NCI-H82 treated with DMSO at 0.1 percent for 48 hours (cell line): ENCODE results near the gene MRNIP.
"Not testable (repeated sequence)": the region's sequence is repeated elsewhere in the genome, so short reads cannot be mapped to it uniquely, and the experiment has no call there.

ENCODE experiments used
- DNase-seq: peaks from one replicate; lab custom pipeline; 2025; ENCODE audit not compliant: unreplicated experiment; lab: John Stamatoyannopoulos, UW

The MRNIP gene

GRCh38 chr5:179872055-179872827, 13.6 kb upstream of the MRNIP start:
- DNase-seq, result no peak

DNA sequence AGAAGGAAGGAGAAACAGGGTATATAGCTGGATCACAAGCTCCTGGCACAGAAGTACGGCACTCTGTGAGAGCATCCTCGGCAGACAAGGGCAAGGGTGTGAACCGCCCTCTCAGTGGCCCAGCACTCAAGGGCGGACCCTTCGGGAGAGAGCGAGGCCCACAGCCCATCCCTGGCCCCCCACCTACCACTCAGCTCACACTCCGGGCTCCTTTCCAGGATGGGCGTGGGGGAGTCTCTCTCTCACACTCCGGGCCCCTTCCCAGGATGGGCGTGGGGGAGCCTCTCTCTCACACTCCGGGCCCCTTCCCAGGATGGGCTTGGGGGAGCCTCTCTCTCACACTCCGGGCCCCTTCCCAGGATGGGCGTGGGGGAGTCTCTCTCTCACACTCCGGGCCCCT, 12.9 kb upstream of the MRNIP start:
- DNase-seq, result not testable (repeated sequence)

DNA sequence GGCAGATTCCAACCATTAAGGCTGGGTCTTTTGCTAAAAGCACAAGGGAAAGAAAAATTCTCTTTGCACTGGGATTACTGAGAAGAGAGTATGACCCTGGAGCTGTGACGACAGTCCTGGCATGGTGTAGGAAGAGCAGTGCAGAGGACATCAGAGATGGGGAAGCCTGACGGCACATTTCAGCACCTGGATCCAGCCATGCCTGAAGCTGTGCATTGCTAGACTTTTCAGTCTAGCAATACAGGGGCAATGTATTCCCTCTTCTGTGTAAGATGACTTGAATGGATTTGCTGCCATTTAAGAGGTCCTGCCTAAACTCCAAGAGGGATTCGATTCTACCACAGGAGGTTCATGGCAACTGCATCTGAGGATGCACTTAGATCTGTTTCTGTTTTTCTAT, 12.3 kb upstream of the MRNIP start:
- no peak for DNase-seq

GRCh38 chr5:179870403-179870903, 11.8 kb upstream of the MRNIP start:
- no peak for DNase-seq

GRCh38 chr5:179869641-179870402, 11.2 kb upstream of the MRNIP start:
- DNase-seq, result no peak

- no peak for DNase-seq
These were observed 10.5 kb upstream of the MRNIP start for GRCh38 chr5:179869101-179869500.

DNA sequence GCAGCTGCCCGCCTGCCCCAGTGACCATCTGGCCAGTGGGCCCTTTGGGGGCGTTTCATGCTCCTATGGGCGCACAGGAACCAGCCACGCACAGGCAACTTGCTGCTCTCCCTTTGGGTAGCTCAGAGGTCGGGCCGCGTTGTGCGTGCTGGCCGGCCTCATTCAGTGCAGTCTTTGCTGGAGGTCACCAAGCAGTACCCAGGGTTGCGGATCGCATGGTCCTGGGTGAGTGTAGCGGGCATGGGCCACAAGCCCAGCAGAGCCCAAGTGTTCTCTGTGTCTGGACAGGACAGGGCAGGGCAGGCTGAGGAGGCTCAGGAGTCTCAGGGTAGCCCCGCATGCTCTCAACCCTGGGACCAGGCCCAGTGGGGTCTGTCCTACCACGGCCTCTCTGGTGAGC, 9.9 kb upstream of the MRNIP start:
- DNase-seq, result no peak

- no peak for DNase-seq
These were observed 8.9 kb upstream of the MRNIP start for GRCh38 chr5:179867476-179867875.

DNA sequence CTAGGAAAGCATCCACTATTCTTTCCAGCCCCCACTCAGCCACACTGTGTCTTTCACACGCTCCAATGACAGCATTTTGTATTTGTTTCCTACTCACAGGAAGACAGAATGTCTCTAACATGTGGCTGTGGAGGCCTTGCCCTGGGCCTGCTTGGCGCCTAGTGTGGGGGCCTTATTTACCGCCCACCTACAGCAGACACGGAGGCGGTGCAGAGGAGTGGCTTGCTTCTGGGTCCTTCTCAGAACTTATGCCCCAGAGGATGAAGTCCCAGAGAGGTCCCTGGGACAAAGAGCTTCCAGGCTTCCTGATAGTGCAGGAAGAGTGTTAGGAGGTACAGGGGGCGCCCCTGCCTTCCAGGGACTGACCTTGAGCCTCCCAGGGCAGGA, 8.5 kb upstream of the MRNIP start:
- DNase-seq, result no peak

DNA sequence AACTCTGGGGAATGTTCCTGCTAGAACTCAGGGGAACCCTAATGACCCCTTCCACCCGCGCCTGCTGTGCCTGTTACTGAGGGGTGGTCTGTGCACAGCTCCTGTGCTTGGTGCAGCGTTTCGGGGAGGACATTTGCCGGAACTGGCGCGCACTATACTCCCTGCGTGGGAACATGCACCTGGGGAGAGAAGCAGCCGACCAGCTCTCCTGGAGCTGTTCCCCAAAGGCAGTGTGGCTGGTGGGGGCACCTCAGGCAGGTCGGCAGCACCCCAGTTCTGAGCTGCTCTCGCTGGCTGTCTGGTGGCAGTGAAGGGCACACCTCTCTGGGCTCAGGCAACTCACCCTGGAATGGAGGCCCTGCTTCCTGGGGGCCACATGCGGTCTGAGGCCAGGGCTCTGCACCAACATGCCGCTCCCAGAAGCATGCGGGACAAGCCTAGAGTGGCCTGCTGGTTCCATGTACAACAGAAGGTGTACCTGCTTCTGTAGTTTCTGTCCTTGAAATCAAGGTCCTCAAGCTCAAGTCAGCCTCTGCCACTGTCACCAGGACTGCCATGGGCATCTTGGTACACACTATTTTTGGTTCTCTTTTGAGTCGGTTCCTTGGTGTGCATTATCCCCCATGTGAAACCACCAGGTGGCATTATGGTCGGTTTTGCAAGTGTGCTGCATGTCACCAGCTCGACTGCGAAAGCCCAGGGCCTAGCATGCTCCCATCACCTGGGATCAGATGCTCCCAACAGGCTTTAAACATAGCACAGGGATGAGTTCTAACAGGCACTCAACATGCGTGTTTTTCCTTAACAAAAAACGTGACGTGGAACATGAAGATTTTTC, 7.8 kb upstream of the MRNIP start:
- no peak for DNase-seq

DNA sequence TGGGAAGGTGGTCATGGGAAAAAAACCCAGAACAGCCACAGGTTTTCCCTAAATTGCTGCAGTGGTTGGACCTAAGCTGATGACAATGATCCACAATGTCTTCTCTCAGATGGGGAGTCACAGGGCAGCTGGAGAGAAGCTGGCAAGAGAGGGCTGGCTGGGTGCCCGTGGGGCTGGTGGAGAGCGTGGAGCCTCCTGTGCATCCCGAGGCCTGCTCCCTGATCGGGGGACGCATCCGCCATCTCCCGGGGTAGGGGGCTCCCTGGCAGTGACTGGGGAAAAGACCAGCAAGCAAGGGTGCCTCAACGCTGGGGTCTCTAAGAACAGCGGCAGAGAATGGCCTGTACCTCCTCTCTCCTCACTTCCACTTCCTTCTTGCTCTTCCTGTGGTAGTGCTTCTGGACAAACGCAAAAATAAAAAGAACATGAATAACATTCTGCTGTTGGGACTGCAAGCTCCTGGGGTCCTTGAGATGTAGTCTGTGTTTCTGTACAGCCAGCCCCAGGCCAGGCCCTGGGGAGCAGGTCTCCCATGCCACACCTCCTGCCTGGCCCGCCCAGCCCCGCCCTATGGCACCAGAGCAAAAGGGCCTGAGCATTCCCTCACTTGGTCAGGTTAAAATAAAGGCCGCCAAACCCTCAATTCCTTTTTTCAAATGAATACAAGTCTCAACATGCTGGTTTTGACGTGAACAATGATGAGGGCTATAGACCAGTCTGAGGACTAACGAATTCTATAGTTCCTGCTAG, 7.0 kb upstream of the MRNIP start:
- no peak for DNase-seq

GRCh38 chr5:179864686-179865085, 6.1 kb upstream of the MRNIP start:
- DNase-seq, result no peak

- DNase-seq, result no peak
These were observed 5.0 kb upstream of the MRNIP start for GRCh38 chr5:179863449-179864085.

- no peak for DNase-seq
These were observed 4.3 kb upstream of the MRNIP start for GRCh38 chr5:179862891-179863290.

- DNase-seq, result no peak
These were observed 3.7 kb upstream of the MRNIP start for GRCh38 chr5:179862296-179862695.

DNA sequence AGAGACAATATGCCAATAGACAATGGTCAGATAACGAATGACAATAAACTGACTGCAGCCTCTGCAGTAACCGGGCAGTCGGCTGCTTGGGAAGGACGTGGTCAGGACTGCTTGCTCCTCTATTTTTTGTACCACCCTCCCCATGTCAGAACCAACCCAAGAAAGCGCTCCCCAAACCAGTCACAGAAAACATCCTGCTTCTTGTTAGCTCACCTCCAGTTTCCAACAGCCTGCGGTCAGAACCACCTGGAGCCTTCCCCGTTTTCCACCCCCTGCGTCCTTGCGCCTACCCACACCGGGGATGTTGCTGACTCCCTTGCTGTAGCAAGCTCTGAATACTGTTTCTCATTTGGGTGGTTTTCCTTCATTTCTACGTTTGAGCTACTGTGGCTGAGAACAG, 1.7 kb upstream of the MRNIP start:
- DNase-seq, result no peak

DNA sequence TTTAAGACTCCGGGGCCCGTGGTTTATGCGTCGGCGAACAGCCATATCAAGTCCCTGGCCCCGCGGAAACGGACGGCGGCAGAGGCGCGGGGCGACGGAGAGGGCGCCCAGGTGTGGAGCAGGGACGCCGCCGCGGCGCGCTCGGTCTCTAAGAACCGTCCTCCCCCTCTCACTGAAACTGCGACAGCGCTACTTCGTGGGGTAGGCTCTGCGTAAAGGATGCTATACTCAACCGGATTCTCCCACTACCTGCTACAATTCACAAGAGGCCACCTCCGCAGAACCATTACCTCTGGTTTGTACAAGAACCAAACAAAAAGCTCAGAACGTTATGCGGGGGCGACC, 404 bp downstream of the MRNIP start:
- no peak for DNase-seq

GRCh38 chr5:179854356-179854755, 4.3 kb downstream of the MRNIP start:
- no peak for DNase-seq

DNA sequence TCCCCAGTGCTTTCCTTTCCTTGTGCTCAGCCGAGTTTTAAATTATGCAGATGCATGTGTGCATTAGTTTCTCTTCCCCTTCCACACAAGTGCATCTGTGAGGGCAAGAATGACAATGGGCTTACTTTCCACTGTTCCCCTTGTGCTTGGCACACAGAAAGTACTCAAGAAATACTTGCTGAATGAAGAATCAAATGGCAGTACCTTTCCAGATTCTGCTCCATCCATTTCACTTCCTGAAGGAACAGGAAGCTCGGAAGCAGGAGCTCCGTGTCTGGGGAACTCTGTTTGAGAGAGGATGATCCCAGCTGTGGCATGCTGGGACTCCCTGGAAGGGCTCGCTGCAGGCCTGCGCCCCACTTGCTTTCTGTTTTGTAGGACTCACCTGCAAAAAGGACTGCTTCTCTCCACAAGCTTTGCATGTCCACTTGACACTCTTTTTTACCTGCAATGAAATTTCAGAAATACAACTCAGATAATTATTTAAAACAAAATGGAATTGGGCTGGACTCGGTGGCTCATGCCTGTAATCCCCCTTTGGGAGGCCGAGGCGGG, 5.5 kb downstream of the MRNIP start:
- no peak for DNase-seq

GRCh38 chr5:179841621-179842020, 17.0 kb downstream of the MRNIP start:
- no peak for DNase-seq
